ENCODE data around the gene DRP2. TPM values are rescaled to one million over a fixed set of nuclear protein-coding genes. Genes with fewer than 3 reads are reported as not detected.

The DRP2 gene
- total and polyA plus RNA-seq, 10 donors = under 0.01 to 0.17 (median 0.09) TPM; not detected in 5

DNA sequence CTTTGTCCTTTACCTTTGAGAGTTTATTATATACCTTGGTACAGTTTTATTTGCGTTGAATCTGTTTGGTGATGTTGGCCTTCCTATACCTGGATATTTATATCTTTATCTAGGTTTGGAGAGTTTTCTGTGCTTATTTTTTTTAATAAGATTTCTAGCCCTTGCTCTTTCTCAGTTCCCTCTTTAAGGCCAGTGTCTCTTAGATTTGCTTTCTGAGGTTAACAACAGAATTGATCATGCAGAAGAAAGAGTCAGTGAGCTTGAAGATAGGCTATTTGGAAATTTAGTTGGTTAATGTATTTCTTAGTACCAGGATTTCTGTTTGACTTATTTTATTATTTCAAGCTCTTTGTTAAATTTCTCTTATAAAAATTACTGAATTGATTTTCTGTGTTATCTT lies 84.2 kb downstream of the DRP2 start:
- intact Hi-C loops (cut with DNase I; ENCODE audit: low total_unique reads) = no loop called here
- WGBS, 5 donors = 66 to 95% (median 77%) methylated on average over 1 of the region's 1 CpG
- no peak overlapping the region for H3K4me3 ChIP-seq
- no peaks in the 10 kb centered on the region for H3K27me3 ChIP-seq (replicated peaks in 1 of 7)
- H3K9me3 ChIP-seq = no peaks in the 10 kb centered on the region
- TF ChIP-seq POLR2AphosphoS5 (IDR thresholded peaks at IDR 0.05) (no peak), POLR2A (IDR thresholded peaks at IDR 0.05) (no peak)
- DNase-seq = no peak
- H3K36me3 ChIP-seq = no peaks in the 10 kb centered on the region
- H3K4me1 ChIP-seq = no peaks in the 10 kb centered on the region
- no peak overlapping the region for H3K27ac ChIP-seq

Small RNA genes within 50 kb of the gene (small RNA-seq; reads per million reads assigned to genes)
- 0 reads per million in 4 donors for gene Z70280.1

Other genes with a start within 250 kb of the DRP2 start
- 10 to 100 TPM; 22.8 to 31.0 (median 28.0) TPM for gene TRMT2B, start 167.7 kb upstream of the DRP2 start, total RNA-seq
- gene TRMT2B, start 167.7 kb upstream of the DRP2 start, polyA plus RNA-seq = 10 to 100 TPM in 1 of 3 donors, 1 to 10 TPM in 2; 8.1 to 16.1 (median 8.1) TPM
- 1 to 10 TPM in 1 of 7 donors, under 1 TPM in 5, not detected in 1; 0.16 to 1.0 (median 0.57) TPM for gene TMEM35A, start 140.9 kb upstream of the DRP2 start, total RNA-seq
- under 1 TPM; 0.11 to 0.35 (median 0.23) TPM for gene TMEM35A, start 140.9 kb upstream of the DRP2 start, polyA plus RNA-seq
- gene CENPI, start 121.6 kb upstream of the DRP2 start, total RNA-seq = 1 to 10 TPM; 1.6 to 7.3 (median 3.1) TPM
- gene CENPI, start 121.6 kb upstream of the DRP2 start, polyA plus RNA-seq = under 1 TPM; 0.26 to 0.86 (median 0.70) TPM
- under 1 TPM in 2 of 7 donors, not detected in 5; 0.16 to 0.20 TPM for gene TAF7L, start 71.5 kb downstream of the DRP2 start, total RNA-seq
- gene TAF7L, start 71.5 kb downstream of the DRP2 start, polyA plus RNA-seq = under 1 TPM in 2 of 3 donors, not detected in 1; 0.09 to 0.11 TPM
- gene TIMM8A, start 129.0 kb downstream of the DRP2 start, total RNA-seq = 10 to 100 TPM in 3 of 7 donors, 1 to 10 TPM in 4; 3.7 to 12.3 (median 9.8) TPM
- gene TIMM8A, start 129.0 kb downstream of the DRP2 start, polyA plus RNA-seq = 10 to 100 TPM in 1 of 3 donors, 1 to 10 TPM in 2; 8.9 to 13.3 (median 9.5) TPM
- 100 to 1,000 TPM in 1 of 7 donors, 10 to 100 TPM in 6; 70.7 to 103 (median 81.5) TPM for gene BTK, start 166.4 kb downstream of the DRP2 start, total RNA-seq
- gene BTK, start 166.4 kb downstream of the DRP2 start, polyA plus RNA-seq = 100 to 1,000 TPM in 2 of 3 donors, 10 to 100 TPM in 1; 76.5 to 139 (median 103) TPM
- gene RPL36A, start 171.2 kb downstream of the DRP2 start, total RNA-seq = 1,000 to 10,000 TPM in 3 of 7 donors, 100 to 1,000 TPM in 4; 151 to 3,237 (median 224) TPM
- 1,000 to 10,000 TPM; 4,155 to 7,329 (median 5,596) TPM for gene RPL36A, start 171.2 kb downstream of the DRP2 start, polyA plus RNA-seq
- gene GLA, start 188.1 kb downstream of the DRP2 start, total RNA-seq = 10 to 100 TPM; 22.9 to 33.8 (median 31.0) TPM
- gene GLA, start 188.1 kb downstream of the DRP2 start, polyA plus RNA-seq = 10 to 100 TPM; 23.9 to 38.5 (median 36.6) TPM
- gene HNRNPH2, start 188.4 kb downstream of the DRP2 start, total RNA-seq = 10 to 100 TPM; 42.9 to 74.1 (median 67.0) TPM
- 10 to 100 TPM; 34.1 to 55.3 (median 45.3) TPM for gene HNRNPH2, start 188.4 kb downstream of the DRP2 start, polyA plus RNA-seq

Data from spleen (tissue), 11 donors.